H1 (cell line): ENCODE results near the gene SLC9A3. TPM values are rescaled to one million over a fixed set of nuclear protein-coding genes. Genes with fewer than 3 reads are reported as not detected.

Source experiments
- CTCF ChIA-PET: fragments of 300-600 bp; sonication (Branson Sonifier 250); formaldehyde crosslinking; loops from one replicate; lab custom pipeline; 2021; ENCODE audit not compliant: partially characterized antibody; lab: Charles Lee
- POLR2A ChIA-PET: fragments of 300-600 bp; sonication (Branson Sonifier 250); formaldehyde crosslinking; loops from one replicate; lab custom pipeline; 2021; ENCODE audit warnings: inconsistent platforms; ENCODE audit not compliant: partially characterized antibody; lab: Charles Lee
- DNase-seq, 2 experiments: peaks; one replicate each; pipeline versions ENCODE4 v3.0.0 to v3.0.0-alpha.2; 2010 to 2022; ENCODE audit warnings: low spot score in 2 of 2, low read depth in 1 of 2, mixed read lengths in 1 of 2
- FAIRE-seq: peaks from 2 replicates; lab custom pipeline; 2011; peaks lifted over from hg19 to GRCh38; lab: Jason Lieb, UNC
- H2AFZ ChIP-seq: 2 replicates; pipeline ENCODE4 v1.8.1; 2012; ENCODE audit warnings: low read length, inconsistent platforms
- H2AK5ac ChIP-seq: 2 replicates; pipeline ENCODE4 v1.6.1; 2013; ENCODE audit warnings: low read depth, low read length
- H2BK120ac ChIP-seq: replicated peaks from 2 replicates; pipeline ENCODE3; 2013; ENCODE audit warnings: low read depth, low read length, inconsistent platforms
- H2BK12ac ChIP-seq: 2 replicates; pipeline ENCODE4 v1.6.1; 2013; ENCODE audit warnings: low read depth, low read length
- H2BK15ac ChIP-seq: 2 replicates; pipeline ENCODE4 v1.6.1; 2013; ENCODE audit warnings: low read length
- H2BK20ac ChIP-seq: 2 replicates; pipeline ENCODE4 v1.6.1; 2013; ENCODE audit warnings: low read length
- H2BK5ac ChIP-seq: 2 replicates; pipeline ENCODE4 v1.6.1; 2013; ENCODE audit warnings: low read depth, low read length
- H3K14ac ChIP-seq: 2 replicates; pipeline ENCODE4 v1.6.1; 2013; ENCODE audit warnings: inconsistent platforms; ENCODE audit not compliant: insufficient read length
- H3K18ac ChIP-seq: 2 replicates; pipeline ENCODE4 v1.6.1; 2013; ENCODE audit warnings: low read length; ENCODE audit errors: extremely low read depth
- H3K23ac ChIP-seq: 2 replicates; pipeline ENCODE4 v1.6.1; 2013; ENCODE audit warnings: inconsistent platforms; ENCODE audit not compliant: insufficient read length
- H3K23me2 ChIP-seq: 2 replicates; pipeline ENCODE4 v1.6.1; 2013; ENCODE audit warnings: low read depth, low read length
- H3K27ac ChIP-seq: 2 replicates; pipeline ENCODE4 v1.6.1; 2011; ENCODE audit warnings: low read depth, low read length, inconsistent platforms
- H3K27me3 ChIP-seq, 4 experiments: replicated peaks in 1 of 4; 1 replicate in 1 of 4; 2 replicates in 3 of 4; pipeline versions ENCODE4 v1.6.1 to v1.8.1; 2011 to 2013; ENCODE audit warnings: low read length in 3 of 4, mild to moderate bottlenecking in 3 of 4, inconsistent platforms in 2 of 4, mixed read lengths in 2 of 4, moderate library complexity in 1 of 4; ENCODE audit not compliant: control insufficient read depth in 3 of 4, insufficient read depth in 3 of 4; ENCODE audit errors: extremely low read depth in 1 of 4
- H3K36me3 ChIP-seq, 4 experiments: 2 replicates each; pipeline versions ENCODE4 v1.6.1 to v1.8.1; 2011 to 2013; ENCODE audit warnings: mild to moderate bottlenecking in 4 of 4, low read length in 3 of 4, moderate library complexity in 2 of 4, control low read depth in 1 of 4, inconsistent platforms in 1 of 4; ENCODE audit not compliant: insufficient read depth in 4 of 4, control insufficient read depth in 2 of 4
- H3K4ac ChIP-seq: replicated peaks from 2 replicates; pipeline ENCODE3; 2013; ENCODE audit warnings: low read length, low read depth, mixed read lengths, inconsistent platforms; ENCODE audit not compliant: insufficient read length
- H3K4me1 ChIP-seq, 4 experiments: replicated peaks in 1 of 4; 1 replicate in 1 of 4; 2 replicates in 3 of 4; pipeline versions ENCODE4 v1.6.1 to v1.8.1; 2011 to 2013; ENCODE audit warnings: low read length in 3 of 4, inconsistent platforms in 2 of 4, mixed read lengths in 1 of 4; ENCODE audit not compliant: insufficient read depth in 4 of 4, control insufficient read depth in 3 of 4
- H3K4me2 ChIP-seq, 2 experiments: 2 replicates each; pipeline versions ENCODE4 v1.6.1 to v1.8.1; 2011 to 2013; ENCODE audit warnings: low read depth in 2 of 2, low read length in 2 of 2, control low read depth in 1 of 2, inconsistent platforms in 1 of 2, mild to moderate bottlenecking in 1 of 2; ENCODE audit not compliant: insufficient read depth in 1 of 2
- H3K4me3 ChIP-seq, 4 experiments: fragments of 200-600, 300-600 bp in 1 of 4; sonication (generic), shearing (Covaris generic), sonication (Bioruptor Twin) in 1 of 4; 2 replicates each; pipeline versions ENCODE4 v1.5.1 to v1.8.1; 2011 to 2016; ENCODE audit warnings: low read length in 4 of 4, low read depth in 3 of 4, control low read depth in 2 of 4, inconsistent platforms in 2 of 4, mild to moderate bottlenecking in 2 of 4, mixed read lengths in 1 of 4, moderate library complexity in 1 of 4; ENCODE audit not compliant: insufficient read depth in 2 of 4; ENCODE audit errors: extremely low read depth in 1 of 4
- H3K56ac ChIP-seq: replicated peaks from 2 replicates; pipeline ENCODE3; 2013; ENCODE audit warnings: low read depth, mild to moderate bottlenecking, mixed read lengths, low read length, inconsistent platforms; ENCODE audit not compliant: insufficient read length
- H3K79me1 ChIP-seq: 2 replicates; pipeline ENCODE4 v1.6.1; 2013; ENCODE audit warnings: low read depth, low read length, control low read depth
- H3K79me2 ChIP-seq, 2 experiments: 2 replicates each; pipeline versions ENCODE4 v1.6.1 to v1.8.1; 2012 to 2013; ENCODE audit warnings: low read length in 2 of 2, mild to moderate bottlenecking in 2 of 2, inconsistent platforms in 1 of 2; ENCODE audit not compliant: insufficient read depth in 2 of 2, control insufficient read depth in 1 of 2
- H3K9ac ChIP-seq, 4 experiments: replicated peaks in 1 of 4; 1 replicate in 1 of 4; 2 replicates in 3 of 4; pipeline versions ENCODE4 v1.6.1 to v1.8.1; 2011 to 2013; ENCODE audit warnings: low read depth in 3 of 4, low read length in 3 of 4, control low read depth in 2 of 4, mild to moderate bottlenecking in 2 of 4, moderate library complexity in 2 of 4, inconsistent platforms in 1 of 4; ENCODE audit errors: extremely low read depth in 1 of 4
- H3K9me3 ChIP-seq, 2 experiments: 2 replicates each; pipeline versions ENCODE4 v1.6.1 to v1.8.1; 2012 to 2013; ENCODE audit warnings: mild to moderate bottlenecking in 2 of 2, moderate library complexity in 2 of 2, control low read depth in 1 of 2, inconsistent platforms in 1 of 2, low read depth in 1 of 2, low read length in 1 of 2, mixed read lengths in 1 of 2; ENCODE audit not compliant: insufficient read depth in 2 of 2
- H4K20me1 ChIP-seq, 2 experiments: replicated peaks in 1 of 2; 2 replicates each; pipeline versions ENCODE3 to v1.8.1; 2011 to 2013; ENCODE audit warnings: inconsistent platforms in 2 of 2, low read length in 2 of 2, mild to moderate bottlenecking in 1 of 2; ENCODE audit not compliant: insufficient read depth in 2 of 2, control insufficient read depth in 1 of 2
- H4K5ac ChIP-seq: 2 replicates; pipeline ENCODE4 v1.6.1; 2013; ENCODE audit warnings: low read length, low read depth, mixed read lengths, inconsistent platforms; ENCODE audit not compliant: insufficient read length
- H4K8ac ChIP-seq: 2 replicates; pipeline ENCODE4 v1.8.0; 2013; ENCODE audit warnings: mild to moderate bottlenecking, moderate library complexity, low read length, inconsistent platforms; ENCODE audit not compliant: insufficient read depth; ENCODE audit errors: extremely low read depth
- H4K91ac ChIP-seq: replicated peaks from 2 replicates; pipeline ENCODE3; 2013; ENCODE audit warnings: low read length, mixed read lengths, inconsistent platforms; ENCODE audit not compliant: insufficient read length
- CHD2 ChIP-seq: IDR thresholded peaks from 2 replicates; pipeline ENCODE4 v1.6.1; 2012; ENCODE audit warnings: low read length, improper control_type of control experiment
- JUN ChIP-seq: IDR thresholded peaks from 2 replicates; pipeline ENCODE4 v1.6.1; 2011; ENCODE audit warnings: low read depth, mild to moderate bottlenecking, improper control_type of control experiment, low read length
- POU5F1 ChIP-seq: IDR thresholded peaks from 2 replicates; pipeline ENCODE4 v1.6.1; 2011; ENCODE audit warnings: low read depth, mild to moderate bottlenecking, low read length, moderate library complexity
- RAD21 ChIP-seq, 2 experiments: IDR thresholded peaks in 1 of 2; conservative IDR thresholded peaks in 1 of 2; 2 replicates each; pipeline ENCODE4 v1.6.1; 2011; ENCODE audit warnings: low read depth in 2 of 2, low read length in 2 of 2, improper control_type of control experiment in 1 of 2, inconsistent platforms in 1 of 2, mild to moderate bottlenecking in 1 of 2, moderate library complexity in 1 of 2
- SAP30 ChIP-seq: fragments of 300-600 bp; sonication (generic); IDR thresholded peaks from 2 replicates; pipeline ENCODE4 v1.7.1; 2012; ENCODE audit warnings: low read length, moderate library complexity, mild to moderate bottlenecking, inconsistent platforms; ENCODE audit not compliant: insufficient read depth, insufficient replicate concordance
- SIRT6 ChIP-seq: IDR thresholded peaks from one replicate; pipeline ENCODE4 v1.7.1; 2012; ENCODE audit warnings: low read length, inconsistent platforms
- SIX5 ChIP-seq: IDR thresholded peaks from 2 replicates; pipeline ENCODE4 v1.6.1; 2011; ENCODE audit warnings: mild to moderate bottlenecking, low read depth, low read length
- TAF7 ChIP-seq: optimal IDR thresholded peaks from 2 replicates; pipeline ENCODE3; 2011; ENCODE audit warnings: low read depth, mild to moderate bottlenecking, inconsistent platforms, low read length, moderate library complexity, borderline replicate concordance
- YY1 ChIP-seq: IDR thresholded peaks from 2 replicates; pipeline ENCODE4 v1.6.1; 2011; ENCODE audit warnings: low read depth, mild to moderate bottlenecking, low read length
- WGBS, 2 experiments: shearing (Covaris generic) in 1 of 2; methylation state at CpG; one replicate each; pipeline versions ENCODE4 v1.1.6 to v1.1.7; 2013 to 2015; ENCODE audit warnings: low lambda C conversion rate in 2 of 2, mixed read lengths in 2 of 2, inconsistent platforms in 1 of 2, low coverage in 1 of 2, missing lambda C conversion rate in 1 of 2; ENCODE audit not compliant: insufficient replicate concordance in 2 of 2, insufficient coverage in 1 of 2, insufficient read length in 1 of 2; ENCODE audit errors: extremely low coverage in 1 of 2, missing lambda C conversion rate in 1 of 2; 5-methylcytosine and 5-hydroxymethylcytosine counted together
- polyA plus RNA-seq, 7 experiments: library from polyadenylated mRNA; depleted of rRNA in 3 of 7; stranded (reverse) in 5 of 7; unstranded in 2 of 7; fragments of >200 nt in 5 of 7; fragments of 200-250 nt in 2 of 7; gene quantifications; 1 replicate in 5 of 7; 2 replicates in 1 of 7; 4 replicates in 1 of 7; pipeline versions ENCODE4 v1.2.1 to v1.2.3, GENCODE V29; 2011 to 2013; ENCODE audit warnings: missing spikeins in 2 of 7, mixed read lengths in 2 of 7
- total RNA-seq: library from RNA; stranded (reverse); fragmentation: NEBNext Ultra II Directional; extraction: Animal tissue kit (Norgen Biotek cat#: 25700); gene quantifications from 2 replicates; pipeline ENCODE4 v1.2.1, GENCODE V29; 2021
- TF ChIP-seq, protein P1 (sequence below), 3 experiments: IDR thresholded peaks; 1 replicate in 2 of 3; 2 replicates in 1 of 3; pipeline versions ENCODE4 v1.5.1 to v1.6.1; 2011; ENCODE audit warnings: low read length in 3 of 3, mild to moderate bottlenecking in 3 of 3, inconsistent platforms in 2 of 3, low read depth in 1 of 3, moderate library complexity in 1 of 3; ENCODE audit not compliant: insufficient read depth in 1 of 3; ENCODE audit errors: control extremely low read depth in 1 of 3

Gene SLC9A3
- total and polyA plus RNA-seq, 2 of the 8 experiments (the other 6 are each of a cell fraction or from before 2014, with no cell fraction given): 0.95 to 1.0 TPM

DNA sequence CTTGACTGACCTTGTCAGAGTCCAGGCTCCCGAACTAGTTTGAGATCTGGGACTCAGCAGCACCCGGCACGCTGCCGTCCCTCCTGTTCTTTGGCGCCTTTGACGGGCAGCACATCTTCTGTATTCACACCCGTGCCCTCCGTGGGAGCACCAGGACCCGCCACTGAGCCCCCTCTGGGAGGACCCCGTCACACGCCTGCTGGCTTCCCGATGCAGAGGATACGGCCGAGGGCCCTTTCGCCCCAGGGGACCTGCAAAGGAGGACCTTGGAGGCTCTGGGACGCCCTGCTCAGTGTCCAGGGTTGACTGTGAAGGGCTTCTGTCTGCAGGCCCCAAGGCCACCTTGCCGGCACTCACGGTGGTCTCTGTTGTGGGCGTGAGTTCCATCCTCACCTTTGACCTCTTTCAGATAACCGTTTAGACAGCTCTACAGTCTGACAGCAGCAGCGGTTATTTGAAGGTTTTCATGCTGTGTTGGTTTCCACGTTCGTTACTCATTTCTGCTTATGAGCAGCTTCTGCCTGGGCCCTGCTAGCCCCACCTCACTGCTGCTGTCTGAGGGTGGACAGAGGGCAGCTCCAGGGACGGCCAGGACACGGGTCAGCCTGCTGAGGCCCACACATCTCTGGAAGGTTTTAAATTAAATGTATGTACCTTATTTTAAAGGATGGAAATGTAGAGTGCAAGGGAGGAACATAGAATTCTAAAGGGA, 93.9 kb downstream of the SLC9A3 start:
- Histone ChIP-seq H4K20me1 (peaks cover 0 to 4% of the 10 kb centered on the region in 2 experiments), H2BK120ac (no peak overlapping the region), H3K79me1 (no peaks in the 10 kb centered on the region), H2BK12ac (no peak overlapping the region), H3K4me2 (no peak overlapping the region), H3K79me2 (no peaks in the 10 kb centered on the region), H3K9me3 (peaks cover 0 to 3% of the 10 kb centered on the region in 2 experiments; a peak in 1 of 4 replicates), H2AFZ (no peak overlapping the region), H3K27ac (no peak overlapping the region), H3K4me3 (no peak overlapping the region), H3K9ac (no peak overlapping the region), H3K56ac (no peak overlapping the region), H2AK5ac (peak overlapping the region; percentile 24; the same call in 1 of the 2 replicates), H2BK20ac (no peak overlapping the region), H2BK5ac (peak overlapping the region; percentile 24; the same call in 1 of the 2 replicates), H3K23me2 (peaks cover 10% of the 10 kb centered on the region; the same call in 1 of the 2 replicates), H3K27me3 (no peaks in the 10 kb centered on the region), H3K36me3 (no peaks in the 10 kb centered on the region), H4K8ac (no peak overlapping the region), H4K5ac (no peak overlapping the region), H3K4ac (no peak overlapping the region), H3K4me1 (peaks cover 0 to 3% (median 1%) of the 10 kb centered on the region in 4 experiments; a peak in 1 of 7 replicates), H3K14ac (no peak overlapping the region), H4K91ac (peak overlapping the region; percentile 73), H3K23ac (no peak overlapping the region), H2BK15ac (no peak overlapping the region), H3K18ac (no peak overlapping the region)
- FAIRE-seq (no peak), DNase-seq (no peak)
- ChIA-PET CTCF (interaction anchor here (0.7 to 9.7 kb wide), 28 partner anchors 9 to 173 kb away, joined by 3 to 99 read pairs (median 6); no protein-coding TSS in a partner anchor), POLR2A (no interaction called here)
- WGBS, 2 experiments: 94% methylated on average over 24 of the region's 25 CpGs; no CpG with 5 or more reads in 1 of the 2 experiments
- TF ChIP-seq SIX5 (no peak), SIRT6 (no peak), SAP30 (no peak), POU5F1 (no peak), YY1 (no peak), RAD21 (IDR thresholded peaks at IDR 0.05 in 1 of 2, conservative IDR thresholded peaks at IDR 0.05 in 1 of 2; ENCODE audit: low read depth in 2 of 2, low read length in 2 of 2) (no peak), JUN (no peak), CHD2 (no peak), TAF7 (no peak)
- TF ChIP-seq, protein P1, sequence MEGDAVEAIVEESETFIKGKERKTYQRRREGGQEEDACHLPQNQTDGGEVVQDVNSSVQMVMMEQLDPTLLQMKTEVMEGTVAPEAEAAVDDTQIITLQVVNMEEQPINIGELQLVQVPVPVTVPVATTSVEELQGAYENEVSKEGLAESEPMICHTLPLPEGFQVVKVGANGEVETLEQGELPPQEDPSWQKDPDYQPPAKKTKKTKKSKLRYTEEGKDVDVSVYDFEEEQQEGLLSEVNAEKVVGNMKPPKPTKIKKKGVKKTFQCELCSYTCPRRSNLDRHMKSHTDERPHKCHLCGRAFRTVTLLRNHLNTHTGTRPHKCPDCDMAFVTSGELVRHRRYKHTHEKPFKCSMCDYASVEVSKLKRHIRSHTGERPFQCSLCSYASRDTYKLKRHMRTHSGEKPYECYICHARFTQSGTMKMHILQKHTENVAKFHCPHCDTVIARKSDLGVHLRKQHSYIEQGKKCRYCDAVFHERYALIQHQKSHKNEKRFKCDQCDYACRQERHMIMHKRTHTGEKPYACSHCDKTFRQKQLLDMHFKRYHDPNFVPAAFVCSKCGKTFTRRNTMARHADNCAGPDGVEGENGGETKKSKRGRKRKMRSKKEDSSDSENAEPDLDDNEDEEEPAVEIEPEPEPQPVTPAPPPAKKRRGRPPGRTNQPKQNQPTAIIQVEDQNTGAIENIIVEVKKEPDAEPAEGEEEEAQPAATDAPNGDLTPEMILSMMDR (IDR thresholded peaks at IDR 0.05; ENCODE audit: control extremely low read depth in 1 of 3, insufficient read depth in 1 of 3, low read depth in 1 of 3, low read length in 3 of 3): no peak
